Heart left ventricle (tissue), 13 donors: ENCODE measurements around the gene CECR2.
"Not testable (repeated sequence)": the region's sequence is repeated elsewhere in the genome, so short reads cannot be mapped to it uniquely, and the experiment has no call there.

ENCODE experiments used
- CTCF ChIP-seq, 12 donors: fragments of 200-600 bp; sonication (generic) in 4 of 12; IDR thresholded peaks; one replicate each; pipeline versions ENCODE4 v1.5.0 to v1.8.0; 2018 to 2022; ENCODE audit warnings: antibody characterized with exemption in 12 of 12, mild to moderate bottlenecking in 5 of 12
- POLR2A ChIP-seq, 2 donors: fragments of 450-650 bp; IDR thresholded peaks; one replicate each; pipeline ENCODE4 v1.6.1; 2017; ENCODE audit warnings: antibody characterized with exemption in 2 of 2, mild to moderate bottlenecking in 2 of 2, moderate library complexity in 2 of 2
- donor health status: ischemic (EF 13 %, LVEDD 7.1; RV severe dilation, severe dysfunction).
- donor health status: DM: no; HTN: yes; CAD: no.
- donor health status: DM: no; HTN: no; CAD: no.
- donor health status: ischemic (EF 25% LVEDD 6.9; RV normal size, moderate dysfunction).
- donor health status: ischemic (EF 25% LVEDD 5.7; RV mildly dilated, moderate dysfunction).
- donor health status: ischemic (EF 35%, LVEDD 5.7; RV mildly dilated, moderate dysfunction).
- donor health status: nonischemic (EF 11% LVEDD 7.7; RV severe dilation, severe dysfunction).
- donor health status: DM: yes; HTN: yes; CAD: no.
- donor health status: PGD.
- donor health status: ischemic (EF 29% LVEDD 5.4; RV normal size, mild dysfunction).
- donor health status: nonischemic (EF 23%, LVEDD 6.1; RV moderate dilation, normal function).

GRCh38 chr22:17521971-17522370 is 152.7 kb downstream of the CECR2 start:
- not testable (repeated sequence) for TF ChIP-seq CTCF, POLR2A (IDR thresholded peaks at IDR 0.05)
